Left cardiac atrium (tissue), 4 donors: Measurements from ENCODE around the gene PIP4P1. TPM values are rescaled to one million over a fixed set of nuclear protein-coding genes. Genes with fewer than 3 reads are reported as not detected.
A peak's percentile ranks its signal among the peaks of the same experiment; 100 is the strongest.

ENCODE experiments used
- ATAC-seq, 2 donors: fragments of 200-7000 bp; cut with Tn5 transposase; one replicate each; pipeline ENCODE4 v1.9.1; 2020; ENCODE audit warnings: mild to moderate bottlenecking in 2 of 2, moderate library complexity in 2 of 2
- DNase-seq: peaks from one replicate; pipeline ENCODE4 v3.0.0-alpha.2; 2020
- intact Hi-C, 2 donors: fragments of 100-400 bp; cut with DNase I; formaldehyde crosslinking; loops; one replicate each; pipeline versions ENCODE4 v1.14.1 to v1.15.1; 2022 to 2023
- total RNA-seq, 2 donors: library from RNA; stranded (reverse); fragmentation: NEBNext Ultra II Directional; extraction: Animal tissue kit (Norgen Biotek cat#: 25700); gene quantifications; one replicate each; pipeline ENCODE4 v1.2.1, GENCODE V29; 2021
- donor health status: DM: no; HTN: yes; CAD: no.
- donor health status: DM: no; HTN: yes; CAD: no; lungs with severe emphysema.
- donor health status: DM: yes; HTN: yes; CAD: no.
- donor health status: Dilated cardiomyopathy.

Gene PIP4P1
- total RNA-seq, 2 donors from 2014 or later = 19.5 to 23.2 TPM

DNA sequence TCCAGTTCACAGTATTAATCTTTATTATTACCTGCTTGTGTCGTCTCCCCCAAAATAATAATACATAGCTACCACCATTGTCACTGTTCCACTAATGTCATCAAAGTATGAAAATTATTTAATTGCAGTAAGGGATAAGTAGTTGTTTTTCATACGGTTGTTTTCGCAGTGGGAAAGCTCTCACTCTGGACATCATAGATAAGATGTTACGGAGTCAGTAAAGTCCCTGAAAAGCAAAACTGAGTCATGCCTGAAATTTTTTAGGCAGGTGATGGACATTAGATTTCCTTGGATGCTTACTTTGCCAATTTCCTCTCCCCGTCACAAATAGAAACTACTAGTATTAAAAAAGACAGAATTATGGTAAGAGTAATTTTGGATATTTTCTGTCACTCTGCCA lies 21.1 kb upstream of the PIP4P1 start:
- no peak for DNase-seq
- ATAC-seq = no peak
- intact Hi-C loops = no loop called here

DNA sequence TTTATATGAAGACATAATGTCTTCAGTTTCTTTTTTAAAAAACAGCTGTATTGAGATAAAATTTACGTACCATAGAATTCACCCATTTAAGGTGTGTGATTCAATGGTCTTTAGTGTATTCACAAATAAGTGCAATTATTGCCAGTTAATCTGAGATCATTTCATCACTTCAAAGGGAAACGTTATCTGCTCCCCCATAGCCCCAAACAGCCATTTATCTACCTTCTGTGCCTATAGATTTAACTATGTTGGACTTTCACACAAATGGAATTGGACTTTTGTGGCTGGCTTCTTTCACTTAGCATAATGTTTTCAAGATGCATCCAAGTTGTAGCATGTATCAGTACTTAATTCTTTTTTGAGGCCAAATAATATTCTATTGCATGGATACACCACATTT lies 17.7 kb upstream of the PIP4P1 start:
- intact Hi-C loops = loop anchor here in 1 of 2 donors (10.0 kb wide), 1 partner anchor 126 kb away; no protein-coding TSS in a partner anchor
- ATAC-seq (no peak), DNase-seq (no peak)

DNA sequence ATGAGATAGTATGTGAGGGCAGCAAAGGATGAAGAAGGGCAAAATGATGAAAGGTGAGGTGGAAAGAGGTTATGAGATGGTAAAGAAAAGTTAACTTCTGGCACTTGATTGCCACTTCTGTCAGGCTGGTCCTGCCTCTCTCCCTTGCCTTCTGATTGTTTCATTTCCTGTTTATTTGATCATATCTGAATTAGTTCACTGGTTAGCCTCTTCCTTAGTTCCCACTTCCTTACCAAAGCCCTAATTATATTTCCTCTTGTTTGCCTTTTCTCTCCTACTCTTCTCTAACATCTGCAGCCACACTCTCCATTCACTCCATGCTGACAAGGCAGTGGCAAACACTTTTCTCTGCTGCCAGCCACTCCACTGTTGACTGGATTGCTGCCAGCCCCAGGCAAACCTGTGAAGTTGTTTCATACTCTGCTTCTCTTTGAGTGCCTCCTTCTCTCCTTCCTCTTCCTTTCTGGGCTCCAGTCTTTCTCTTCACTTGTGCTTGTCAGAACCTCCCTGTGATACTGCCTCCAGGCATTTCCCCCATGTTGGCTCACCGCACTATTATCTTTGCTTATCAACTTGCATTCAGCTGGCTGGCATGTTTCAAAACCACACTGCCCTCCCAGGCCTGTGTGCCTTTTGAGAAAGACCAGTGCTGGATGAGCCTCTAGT lies 16.1 kb upstream of the PIP4P1 start:
- DNase-seq (peak; percentile 35), ATAC-seq (peak; percentile 78 to 91)
- intact Hi-C loops = loop anchor here in 1 of 2 donors (10.0 kb wide), 1 partner anchor 127 kb away; no protein-coding TSS in a partner anchor

DNA sequence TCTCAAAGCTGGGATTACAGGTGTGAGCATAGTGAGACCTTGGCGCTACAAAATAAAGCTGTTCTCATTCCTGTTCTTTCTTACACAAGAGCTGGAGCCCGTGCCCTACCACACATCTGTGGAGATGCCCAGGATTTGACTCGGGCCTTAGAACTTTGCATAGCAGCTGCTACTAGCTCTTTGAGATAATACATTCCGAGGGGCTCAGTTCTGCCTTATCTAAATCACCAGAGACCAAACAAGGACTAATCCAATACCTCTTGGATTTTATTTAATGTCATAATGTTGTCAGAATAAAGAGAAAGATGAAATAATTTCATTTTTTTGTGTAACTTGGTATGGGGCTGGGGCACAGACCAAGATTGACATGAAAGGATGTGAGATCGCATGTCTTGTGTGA lies 15.5 kb upstream of the PIP4P1 start:
- no peak for ATAC-seq
- no peak for DNase-seq
- intact Hi-C loops = loop anchor here in 1 of 2 donors (10.0 kb wide), 1 partner anchor 128 kb away; no protein-coding TSS in a partner anchor

DNA sequence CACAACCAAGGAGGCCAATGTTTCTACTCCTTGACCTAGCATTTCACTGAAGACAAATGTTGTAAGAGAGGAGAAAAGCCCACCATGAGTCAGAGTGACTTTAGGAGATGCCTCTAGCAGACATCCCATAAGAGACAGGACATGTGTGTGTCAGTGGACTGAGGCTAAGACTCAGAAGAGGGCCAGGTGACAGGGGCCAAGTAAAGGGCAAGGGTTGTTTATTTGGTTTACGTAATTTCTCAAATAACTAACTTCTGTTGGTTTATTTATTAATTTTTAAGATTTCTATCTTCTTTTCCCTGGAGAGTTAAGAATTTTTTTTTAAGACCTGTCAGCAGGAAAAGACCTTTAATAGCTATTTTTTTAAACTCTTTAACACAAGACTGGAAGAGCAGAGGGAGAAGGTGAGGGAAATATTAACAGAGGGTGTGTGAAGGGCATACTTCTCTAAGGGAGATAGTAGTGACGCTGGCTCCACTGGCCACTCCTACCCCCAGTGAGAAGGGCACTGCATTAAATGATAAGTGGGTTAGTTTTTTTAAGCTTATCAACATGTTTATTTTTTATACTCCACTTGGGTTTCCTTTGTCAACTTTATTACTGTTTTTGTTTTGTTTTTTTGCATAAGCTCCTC lies 11.4 kb upstream of the PIP4P1 start:
- ATAC-seq (no peak), DNase-seq (no peak)
- intact Hi-C loops = loop anchor here in 1 of 2 donors (10.0 kb wide), 1 partner anchor 132 kb away; no protein-coding TSS in a partner anchor

DNA sequence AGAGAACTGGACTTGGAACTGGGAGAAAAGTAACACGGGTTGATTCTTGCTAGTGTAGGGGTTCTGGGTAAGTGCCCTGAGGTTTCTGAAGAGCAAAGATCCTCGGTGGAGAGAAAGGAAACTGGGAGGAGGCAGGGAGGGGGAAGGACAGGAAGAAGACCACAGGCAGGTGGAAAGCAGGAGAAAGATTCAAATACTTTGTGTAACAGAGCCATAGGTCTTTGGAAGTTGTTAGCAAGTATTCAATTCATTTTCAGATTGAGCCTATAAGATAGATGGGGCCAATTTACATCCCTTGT lies 9.3 kb upstream of the PIP4P1 start:
- ATAC-seq (no peak), DNase-seq (no peak)
- intact Hi-C loops = loop anchor here in 1 of 2 donors (10.0 kb wide), 1 partner anchor 134 kb away; no protein-coding TSS in a partner anchor

DNA sequence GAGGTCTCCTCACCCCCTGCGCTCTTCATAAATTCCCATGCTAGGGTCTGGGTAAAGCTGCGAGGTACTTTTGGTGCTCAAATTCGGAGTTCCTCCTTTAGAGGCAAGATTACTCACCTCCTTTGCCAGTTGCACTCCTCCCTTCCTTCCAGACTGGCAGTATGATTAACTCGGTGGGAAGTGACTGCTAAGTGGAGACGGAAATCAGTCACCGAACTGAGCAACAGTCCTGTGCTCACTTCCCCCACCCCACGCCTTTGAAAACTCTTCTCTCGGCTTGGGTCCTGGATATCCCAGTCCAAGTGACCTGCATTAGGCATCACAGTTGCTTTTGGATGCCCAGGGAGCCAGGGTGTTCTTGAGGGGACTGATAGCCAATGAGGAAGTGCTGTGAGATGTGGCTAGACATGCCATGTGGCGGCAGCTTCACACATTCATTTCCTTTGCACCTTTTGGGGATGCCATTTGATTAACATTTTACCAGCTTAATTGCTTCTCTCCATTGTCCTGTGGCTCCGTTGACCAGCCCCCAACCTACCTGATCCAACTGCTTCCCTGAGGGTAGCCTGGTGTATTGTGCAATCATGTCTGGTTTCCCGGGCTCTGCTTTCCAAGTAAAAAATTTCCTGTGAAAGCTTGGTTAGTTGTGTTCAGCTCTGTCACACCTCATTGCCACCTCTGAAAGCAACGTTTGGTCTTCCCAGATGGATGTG lies 8.8 kb upstream of the PIP4P1 start:
- ATAC-seq (peak; percentile 67 to 91), DNase-seq (peak; percentile 42)
- intact Hi-C loops = loop anchor here (10.0 kb wide), 2 partner anchors 125 to 135 kb away; partner anchors contain the start of gene PARP2 (in 1 of the 2)

DNA sequence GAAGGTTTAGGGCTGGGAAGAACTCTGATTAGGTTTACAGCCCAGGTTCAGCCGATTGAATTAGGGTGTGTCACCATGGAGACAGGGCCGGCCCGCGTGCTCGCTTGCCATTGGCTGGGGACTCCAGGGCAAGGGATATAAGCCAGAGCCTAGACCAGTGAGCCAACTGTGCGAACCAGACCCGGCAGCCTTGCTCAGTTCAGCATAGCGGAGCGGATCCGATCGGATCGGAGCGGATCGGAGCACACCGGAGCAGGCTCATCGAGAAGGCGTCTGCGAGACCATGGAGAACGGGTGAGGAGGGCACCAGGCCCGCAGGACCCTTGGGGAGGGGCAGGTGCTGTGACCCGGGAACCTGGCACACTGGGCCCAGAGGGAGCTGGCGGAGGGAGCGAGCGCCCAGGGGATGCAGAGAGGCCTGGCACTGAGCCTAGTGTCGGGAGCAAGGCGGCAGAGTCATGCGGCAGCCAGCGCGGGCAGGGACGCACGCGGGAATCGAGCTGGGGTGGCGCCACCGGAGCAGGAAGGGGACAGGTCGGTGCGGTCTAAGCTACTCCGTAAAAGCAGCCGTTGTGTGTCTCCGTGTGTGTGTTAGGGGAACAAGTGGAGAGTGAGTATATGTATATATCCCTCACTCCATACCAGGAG lies 8.1 kb upstream of the PIP4P1 start, which contains the start of gene PNP:
Gene PNP (plus strand): TSS at position 165 of the 648 bp plus-strand sequence. CDS start 119 bp downstream, at position 284.
- DNase-seq = peak; percentile 90
- ATAC-seq = peak; percentile 98
- intact Hi-C loops = loop anchor here in 1 of 2 donors (10.0 kb wide), 1 partner anchor 125 kb away; the partner anchor contains the start of gene PARP2

DNA sequence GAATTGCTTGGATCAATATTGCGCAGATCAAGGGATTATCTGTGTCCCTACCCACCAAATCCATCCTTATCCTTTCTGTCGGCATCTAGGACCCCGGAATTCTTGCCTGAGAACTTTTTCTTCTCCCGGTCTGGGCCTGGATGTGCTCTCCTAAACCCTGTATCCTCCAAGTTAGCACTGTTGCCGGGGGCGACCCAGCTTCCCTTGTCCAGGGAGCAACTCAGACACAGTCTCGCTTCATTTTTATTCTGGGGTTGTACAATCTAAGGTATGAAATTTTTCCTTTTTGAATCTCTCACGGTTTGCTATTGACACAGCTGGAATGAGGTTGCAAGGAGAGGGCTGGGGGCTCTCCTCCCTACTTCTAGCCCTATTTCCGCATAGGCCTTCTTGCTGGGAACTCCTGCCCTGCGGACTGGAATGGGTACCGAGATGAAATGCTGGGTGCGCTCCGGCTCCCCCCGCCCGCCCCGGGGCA lies 7.6 kb upstream of the PIP4P1 start:
- ATAC-seq (peak in 1 of 2 donors; percentile 1), DNase-seq (peak; percentile 33)
- intact Hi-C loops = loop anchor here in 1 of 2 donors (10.0 kb wide), 1 partner anchor 124 kb away; the partner anchor contains the start of gene PARP2

DNA sequence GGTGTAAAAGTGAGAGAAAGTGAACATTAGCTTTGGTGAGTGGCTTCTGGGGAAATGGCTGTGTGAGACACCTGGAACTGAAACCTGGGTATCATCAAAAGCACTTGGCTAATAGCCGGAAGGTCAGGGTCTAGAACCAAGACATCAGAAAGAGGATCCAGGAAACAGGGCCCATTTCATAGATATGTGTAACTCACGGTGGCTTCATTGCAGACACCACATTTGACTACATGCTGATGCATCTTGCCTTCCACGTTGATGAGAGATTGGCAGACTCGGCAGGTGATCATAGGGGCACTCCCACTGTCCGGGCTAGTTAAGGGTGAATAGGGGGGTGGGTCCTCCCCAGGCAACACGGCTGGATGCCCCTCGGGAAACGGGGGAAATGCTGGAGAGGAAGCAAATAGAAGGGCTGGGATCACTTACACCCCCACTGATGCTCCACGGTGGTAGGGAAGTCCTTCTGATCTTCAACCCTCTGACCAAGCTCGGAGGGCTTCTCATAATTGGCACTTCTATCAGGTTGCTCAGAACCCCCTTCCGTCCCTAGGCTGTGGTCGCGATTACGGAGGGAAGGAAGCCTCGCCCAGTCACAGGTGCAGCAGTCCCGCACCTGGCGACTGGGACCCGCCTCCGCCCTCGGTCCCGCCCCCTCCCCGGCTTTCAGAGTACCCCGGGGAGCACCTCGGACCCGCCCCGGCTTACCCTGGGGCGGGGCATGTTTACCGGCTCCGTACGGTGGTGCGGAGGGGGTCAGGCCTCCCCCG lies 593 bp downstream of the PIP4P1 start:
- intact Hi-C loops = loop anchor here in 1 of 2 donors (10.0 kb wide), 1 partner anchor 116 kb away; the partner anchor contains the start of gene PARP2
- DNase-seq (no peak), ATAC-seq (peak; percentile 0 to 20)

DNA sequence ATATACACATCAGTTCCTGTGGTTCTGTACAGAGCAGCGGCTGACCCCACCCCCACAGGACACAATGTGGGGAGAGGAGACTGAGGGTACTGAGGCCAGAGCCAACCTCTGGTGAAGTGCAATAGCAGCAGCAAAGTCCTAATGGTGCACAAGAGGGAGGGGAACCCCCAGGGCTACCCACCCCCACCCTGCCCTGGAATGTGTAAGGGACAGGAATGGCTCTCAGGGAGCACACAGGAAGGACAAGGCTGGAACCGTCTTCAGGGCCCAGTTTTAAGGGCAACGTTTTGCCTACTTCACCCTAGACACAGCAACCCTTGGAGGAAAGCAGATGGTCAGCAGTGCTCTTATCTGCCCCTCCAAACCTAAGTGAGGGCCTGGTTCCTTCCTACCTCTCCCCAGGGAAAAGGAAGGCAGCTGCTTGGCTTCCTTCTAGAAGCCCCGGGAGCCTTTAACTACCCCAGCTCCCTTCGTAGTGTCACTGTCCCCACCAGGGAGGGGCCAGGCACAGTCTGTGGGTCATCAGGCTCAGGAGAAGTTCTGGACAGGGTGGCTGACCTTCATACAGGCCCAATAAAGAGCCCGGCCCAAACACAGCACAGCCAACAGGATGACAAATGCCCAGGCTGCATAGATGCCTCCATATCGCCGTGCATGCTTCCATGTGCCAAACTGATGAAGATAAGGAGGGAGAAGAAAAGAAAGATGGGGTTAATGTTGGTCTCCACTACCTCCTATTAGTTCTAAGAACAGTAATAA lies 3.0 kb downstream of the PIP4P1 start:
- ATAC-seq (no peak), DNase-seq (no peak)
- intact Hi-C loops = loop anchor here in 1 of 2 donors (10.0 kb wide), 2 partner anchors 113 to 227 kb away; partner anchors contain the start of genes ANG, PARP2 and RNASE4

DNA sequence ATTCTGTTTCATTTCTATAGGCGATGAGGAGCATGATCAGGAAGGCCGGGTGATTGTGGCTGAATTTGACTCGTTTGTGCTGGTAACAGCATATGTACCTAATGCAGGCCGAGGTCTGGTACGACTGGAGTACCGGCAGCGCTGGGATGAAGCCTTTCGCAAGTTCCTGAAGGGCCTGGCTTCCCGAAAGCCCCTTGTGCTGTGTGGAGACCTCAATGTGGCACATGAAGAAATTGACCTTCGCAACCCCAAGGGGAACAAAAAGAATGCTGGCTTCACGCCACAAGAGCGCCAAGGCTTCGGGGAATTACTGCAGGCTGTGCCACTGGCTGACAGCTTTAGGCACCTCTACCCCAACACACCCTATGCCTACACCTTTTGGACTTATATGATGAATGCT lies 4.3 kb downstream of the PIP4P1 start:
- DNase-seq (peak; percentile 34), ATAC-seq (no peak)
- intact Hi-C loops = loop anchor here in 1 of 2 donors (10.0 kb wide), 2 partner anchors 112 to 228 kb away; partner anchors contain the start of genes ANG, PARP2 and RNASE4

DNA sequence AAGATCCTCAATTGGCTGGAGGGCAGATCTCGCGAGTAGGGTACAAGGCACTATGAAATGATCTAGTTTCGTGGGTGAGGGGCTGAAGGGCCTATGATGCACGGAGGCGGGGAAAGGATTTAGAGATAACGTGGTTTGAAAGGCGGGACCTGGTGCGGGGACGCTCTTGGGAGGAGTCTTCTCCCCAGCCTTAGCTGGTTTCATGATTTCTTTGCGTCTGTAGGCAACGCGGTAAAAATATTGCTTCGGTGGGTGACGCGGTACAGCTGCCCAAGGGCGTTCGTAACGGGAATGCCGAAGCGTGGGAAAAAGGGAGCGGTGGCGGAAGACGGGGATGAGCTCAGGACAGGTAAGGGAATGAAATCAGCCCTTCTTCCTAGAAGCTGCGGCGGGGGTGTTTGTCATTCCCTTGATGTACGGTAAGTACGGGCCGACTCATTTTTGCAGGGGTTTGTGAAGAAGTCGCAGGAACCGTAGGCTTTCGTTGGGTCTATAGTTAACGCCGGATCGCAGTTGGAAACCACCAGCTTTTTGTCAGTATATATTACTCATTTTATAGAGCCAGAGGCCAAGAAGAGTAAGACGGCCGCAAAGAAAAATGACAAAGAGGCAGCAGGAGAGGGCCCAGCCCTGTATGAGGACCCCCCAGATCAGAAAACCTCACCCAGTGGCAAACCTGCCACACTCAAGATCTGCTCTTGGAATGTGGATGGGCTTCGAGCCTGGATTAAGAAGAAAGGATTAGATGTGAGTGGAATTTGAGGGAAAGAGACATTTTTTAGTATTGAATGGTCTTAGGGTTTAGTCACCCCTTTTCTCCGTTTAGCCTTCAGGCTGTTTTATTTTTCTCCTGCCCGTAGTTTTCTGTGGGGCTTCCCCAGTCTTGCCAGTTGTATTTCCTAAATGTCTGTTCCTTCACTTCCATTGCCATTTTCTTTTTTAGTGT lies 5.6 kb downstream of the PIP4P1 start:
- intact Hi-C loops = loop anchor here in 1 of 2 donors (2.0 to 10.0 kb wide), 3 partner anchors 43 to 229 kb away; partner anchors contain the start of genes ANG, PARP2, RNASE4 and TEP1
- no peak for DNase-seq
- ATAC-seq = peak; percentile 66 to 76

DNA sequence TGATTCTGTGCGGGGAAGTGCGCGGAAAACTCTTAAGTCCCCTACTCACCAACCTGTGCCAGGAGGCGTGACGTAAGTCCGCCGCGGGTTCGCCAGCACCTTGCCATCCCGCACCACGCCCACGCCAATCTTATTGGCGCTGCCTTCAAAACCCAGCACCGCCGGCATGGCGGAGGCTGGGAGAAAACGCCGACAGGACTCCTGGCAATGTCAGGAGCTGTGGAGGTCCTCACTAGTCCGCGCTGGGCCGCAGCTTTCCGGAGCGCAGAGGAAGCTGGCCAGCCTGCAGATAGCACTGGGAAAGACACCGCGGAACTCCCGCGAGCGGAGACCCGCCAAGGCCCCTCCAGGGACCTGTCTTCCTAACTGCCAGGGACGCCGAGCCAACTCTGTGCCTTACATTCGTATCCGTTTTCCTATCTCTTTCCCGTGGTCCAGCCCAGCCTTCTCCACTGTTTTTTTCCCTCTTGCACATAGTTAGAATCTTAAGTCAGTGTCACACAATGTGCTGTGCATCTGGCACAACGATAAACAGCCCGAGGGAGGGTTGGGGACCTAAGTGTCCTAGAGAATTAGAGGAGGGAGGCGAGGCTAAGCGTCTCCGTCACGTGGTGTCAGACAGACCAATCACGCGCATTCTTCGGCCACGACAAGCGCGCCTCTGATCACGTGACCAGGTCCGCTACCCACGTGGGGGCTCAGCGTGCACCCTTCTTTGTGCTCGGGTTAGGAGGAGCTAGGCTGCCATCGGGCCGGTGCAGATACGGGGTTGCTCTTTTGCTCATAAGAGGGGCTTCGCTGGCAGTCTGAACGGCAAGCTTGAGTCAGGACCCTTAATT lies 6.5 kb downstream of the PIP4P1 start, which contains the start of the genes APEX1 and OSGEP:
Gene APEX1 (plus strand): TSS at position 711 of the 839 bp plus-strand sequence. CDS start 420 bp downstream, outside the sequence.
Gene OSGEP (minus strand): TSS at position 297 of the 839 bp plus-strand sequence. CDS start 129 bp downstream, at position 168.
- intact Hi-C loops = loop anchor here in 1 of 2 donors (2.0 to 10.0 kb wide), 3 partner anchors 42 to 230 kb away; partner anchors contain the start of genes ANG, PARP2, RNASE4 and TEP1
- DNase-seq (peak; percentile 99), ATAC-seq (peak; percentile 96)
